NCI-H2107 (cell line): ENCODE measurements around the gene TMEM187.

Experiments used
- DNase-seq: peaks from one replicate; lab custom pipeline; 2025; lab: John Stamatoyannopoulos, UW

Gene TMEM187

DNA sequence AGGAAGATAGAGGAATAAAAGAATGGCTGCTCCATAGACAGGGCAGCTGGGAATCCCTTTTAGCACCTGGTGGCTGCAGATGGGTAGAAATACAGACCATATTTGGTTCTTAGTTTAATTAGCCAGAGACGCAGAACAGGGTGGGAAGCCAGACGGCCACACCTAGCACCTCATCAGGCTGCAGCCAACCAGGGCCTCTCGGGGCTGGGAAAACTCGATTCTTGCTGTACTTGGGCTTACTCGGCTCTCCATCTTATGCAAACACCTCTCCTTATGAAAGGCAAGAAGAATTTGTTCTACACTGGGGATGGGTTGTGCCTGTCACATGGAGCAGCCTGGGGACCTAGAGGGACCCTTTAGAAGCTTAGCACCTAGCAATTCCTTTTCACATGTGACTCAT is 27.5 kb downstream of the TMEM187 start:
- no peak for DNase-seq

DNA sequence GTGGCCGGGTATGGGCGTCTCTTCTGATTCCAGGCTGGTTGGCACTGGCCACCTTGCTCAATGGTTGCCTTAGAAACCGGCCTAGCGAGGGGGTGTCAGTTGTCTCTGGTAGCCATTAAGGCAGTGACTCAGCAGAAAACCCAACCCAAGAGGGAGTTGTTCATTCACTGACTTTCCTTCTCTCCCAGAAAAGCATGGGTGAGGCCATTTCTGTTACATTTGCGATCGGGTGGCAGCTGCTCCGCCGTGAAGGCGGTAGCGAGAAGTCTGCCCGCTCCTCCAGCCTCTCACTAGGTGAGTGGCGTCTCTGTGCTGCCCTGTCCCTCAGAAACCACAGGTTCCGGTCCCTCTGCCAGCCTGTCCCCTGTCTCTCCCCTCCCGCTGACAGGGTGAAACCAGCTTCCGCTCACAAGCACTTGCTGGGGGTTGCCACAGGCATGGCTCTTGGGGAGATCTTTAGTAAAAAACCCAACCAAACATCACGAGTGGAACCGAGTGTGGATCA is 29.7 kb downstream of the TMEM187 start:
- DNase-seq: peak; percentile 67

- no peak for DNase-seq
These were observed 31.8 kb downstream of the TMEM187 start for GRCh38 chrX:154004315-154004714.

- no peak for DNase-seq
These were observed 34.4 kb downstream of the TMEM187 start for GRCh38 chrX:154006947-154007346.

DNA sequence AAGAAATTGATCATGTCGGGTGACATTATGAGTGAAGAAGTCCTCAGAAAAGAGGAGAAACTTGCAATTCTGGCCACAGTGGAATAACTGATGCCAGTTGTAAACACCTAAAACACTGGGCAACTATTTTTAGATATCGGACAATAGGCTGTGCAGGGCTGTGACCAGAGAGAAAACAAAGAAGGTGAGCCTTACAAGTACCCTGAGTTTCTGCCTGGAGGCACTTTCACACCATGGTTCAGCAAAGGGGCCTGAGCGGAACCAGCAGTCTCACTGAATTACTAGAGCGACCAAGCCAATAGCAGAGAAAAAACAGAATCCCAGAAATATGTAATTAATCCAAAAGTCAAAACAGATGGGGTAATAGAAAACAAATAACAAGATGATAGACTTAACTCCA is 36.0 kb downstream of the TMEM187 start:
- DNase-seq: no peak

GRCh38 chrX:154010330-154011087 is 38.0 kb downstream of the TMEM187 start:
- DNase-seq: no peak

GRCh38 chrX:154011376-154012335 is 39.1 kb downstream of the TMEM187 start:
- DNase-seq: no peak

- DNase-seq: no peak
These were observed 39.9 kb downstream of the TMEM187 start for GRCh38 chrX:154012336-154012991.

DNA sequence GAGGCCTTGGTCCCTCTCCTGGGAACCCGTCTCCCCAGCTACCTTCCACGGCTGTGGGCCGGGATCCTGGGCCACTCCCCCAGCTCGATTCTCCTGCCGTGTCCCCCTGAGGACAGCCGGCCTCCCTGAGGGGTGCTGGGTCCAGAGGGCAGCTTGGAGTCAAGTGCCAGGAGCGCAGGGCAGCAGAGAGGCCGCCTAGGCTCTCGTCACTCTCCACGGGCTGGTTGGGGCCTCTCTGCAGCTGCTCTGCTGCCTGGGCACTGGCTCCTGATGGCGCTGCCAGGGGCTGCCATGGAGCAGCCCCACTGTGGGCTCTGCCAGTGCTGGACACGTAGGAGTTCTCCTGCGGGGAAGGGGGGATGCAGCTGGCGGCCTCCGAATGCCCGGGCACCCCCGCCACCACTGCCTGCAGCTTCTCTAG is 40.5 kb downstream of the TMEM187 start:
- no peak for DNase-seq

DNA sequence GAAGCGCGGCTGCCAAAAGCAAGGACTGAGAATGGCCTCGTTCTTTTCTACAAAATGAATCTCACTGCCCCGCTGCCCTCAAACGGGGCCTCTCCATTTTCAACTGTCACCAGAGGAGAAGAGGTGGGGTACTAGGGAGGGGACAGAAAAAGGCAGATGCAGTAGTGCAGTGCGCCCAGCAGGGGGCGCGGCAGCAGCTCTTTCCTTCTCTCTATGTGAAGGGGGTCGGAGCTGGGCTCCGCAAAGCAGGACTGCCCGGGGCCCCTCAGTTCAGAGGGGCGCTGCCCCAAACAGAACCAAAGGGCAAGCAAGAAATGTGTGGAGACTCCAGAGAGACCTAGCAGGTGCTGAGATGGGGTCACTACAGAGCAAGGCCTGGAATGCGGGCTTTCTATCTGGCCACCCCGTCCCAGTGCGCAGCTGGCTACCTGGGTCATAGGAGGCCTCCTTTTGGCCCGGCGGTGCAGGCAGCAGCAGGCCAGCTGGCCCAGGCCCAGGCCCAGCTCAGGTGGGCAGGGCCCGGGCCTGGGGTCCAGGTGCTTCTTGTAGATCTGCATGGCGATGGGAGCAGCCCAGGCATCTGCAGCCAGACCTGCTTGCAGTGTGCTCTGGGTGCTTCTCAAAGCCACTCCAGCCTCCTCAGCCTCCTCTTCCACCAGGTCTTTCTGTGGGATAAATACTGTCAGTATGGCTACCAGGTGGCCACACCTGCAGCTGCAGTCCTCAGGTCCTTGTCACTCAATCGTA is 41.2 kb downstream of the TMEM187 start:
- DNase-seq: no peak

DNA sequence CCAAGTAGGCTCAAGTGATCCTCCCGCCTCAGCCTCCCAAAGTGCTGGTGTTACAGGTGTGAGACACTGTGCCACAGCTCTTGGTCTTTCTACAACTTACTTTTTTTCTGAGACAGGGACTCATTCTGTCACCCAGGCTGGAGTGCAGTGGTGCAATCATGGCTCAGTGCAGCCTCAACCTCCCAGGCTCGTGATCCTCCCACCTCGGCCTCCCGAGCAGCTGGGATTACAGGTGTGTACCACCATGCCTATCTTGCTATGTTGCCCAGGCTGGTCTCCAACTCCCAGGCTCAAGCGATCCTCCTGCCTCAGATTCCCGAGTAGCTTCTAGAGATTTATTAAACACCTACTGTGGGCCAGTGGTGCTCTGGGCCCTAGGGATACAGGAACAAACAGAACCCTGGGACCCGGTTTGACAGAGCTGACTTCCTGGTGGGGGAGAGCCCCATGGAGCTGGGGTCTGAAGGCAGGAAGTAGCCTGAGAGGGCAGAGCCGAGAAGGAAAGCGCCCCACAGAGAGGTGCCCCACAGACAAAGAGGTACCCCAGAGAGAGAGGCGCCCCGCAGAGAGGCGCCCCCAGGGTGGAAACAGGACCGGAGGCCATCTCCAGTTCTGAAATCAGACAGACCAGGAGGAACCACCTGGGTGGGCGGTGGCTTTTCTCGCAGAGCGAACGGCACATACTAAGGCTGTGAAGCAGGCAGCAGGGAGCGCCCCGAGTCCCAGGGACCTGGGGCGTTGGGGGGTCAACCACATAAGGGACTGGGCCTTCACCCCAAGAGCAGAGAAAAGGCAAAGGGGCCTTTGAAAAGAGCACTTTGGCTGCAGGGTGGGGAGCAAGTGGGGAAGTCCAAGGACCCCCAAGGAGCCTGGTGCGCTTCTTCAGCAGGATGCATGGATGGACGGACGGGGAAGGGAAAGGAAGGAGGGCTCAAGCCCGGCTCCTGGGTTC is 42.2 kb downstream of the TMEM187 start:
- no peak for DNase-seq

DNA sequence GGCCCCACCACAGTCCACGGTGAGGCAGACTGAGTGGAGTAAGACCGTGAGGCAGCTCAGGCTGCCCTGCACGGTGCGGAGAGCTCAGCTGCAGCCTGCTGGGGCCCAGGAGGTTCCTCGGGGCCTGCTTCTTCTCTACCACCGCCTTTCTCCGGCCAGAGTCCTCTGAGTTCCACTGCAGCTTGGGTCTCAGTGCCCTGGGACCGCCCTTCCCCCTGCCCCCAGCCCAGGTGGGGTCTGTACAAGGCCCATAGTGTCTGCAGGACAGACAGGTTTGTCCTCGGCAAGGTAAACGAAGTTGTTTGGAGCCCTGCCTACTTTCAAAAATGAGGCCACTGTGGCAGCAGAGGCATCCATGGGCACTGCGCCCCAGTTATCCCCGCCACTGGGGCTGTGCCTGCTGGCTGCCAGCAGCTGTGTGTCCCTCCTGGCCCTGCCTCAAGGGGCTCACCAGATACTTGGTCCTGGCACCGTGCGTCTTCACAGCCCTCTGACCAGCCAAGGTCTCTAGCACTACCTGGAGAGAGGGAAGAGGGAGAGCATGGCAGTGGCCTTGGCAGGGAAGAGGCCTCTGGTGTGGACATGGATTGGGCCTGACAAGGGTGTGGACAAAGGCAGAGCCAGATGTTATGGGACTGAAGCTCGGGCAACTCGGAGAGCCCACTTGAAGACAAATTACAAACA is 43.2 kb downstream of the TMEM187 start:
- DNase-seq: no peak

DNA sequence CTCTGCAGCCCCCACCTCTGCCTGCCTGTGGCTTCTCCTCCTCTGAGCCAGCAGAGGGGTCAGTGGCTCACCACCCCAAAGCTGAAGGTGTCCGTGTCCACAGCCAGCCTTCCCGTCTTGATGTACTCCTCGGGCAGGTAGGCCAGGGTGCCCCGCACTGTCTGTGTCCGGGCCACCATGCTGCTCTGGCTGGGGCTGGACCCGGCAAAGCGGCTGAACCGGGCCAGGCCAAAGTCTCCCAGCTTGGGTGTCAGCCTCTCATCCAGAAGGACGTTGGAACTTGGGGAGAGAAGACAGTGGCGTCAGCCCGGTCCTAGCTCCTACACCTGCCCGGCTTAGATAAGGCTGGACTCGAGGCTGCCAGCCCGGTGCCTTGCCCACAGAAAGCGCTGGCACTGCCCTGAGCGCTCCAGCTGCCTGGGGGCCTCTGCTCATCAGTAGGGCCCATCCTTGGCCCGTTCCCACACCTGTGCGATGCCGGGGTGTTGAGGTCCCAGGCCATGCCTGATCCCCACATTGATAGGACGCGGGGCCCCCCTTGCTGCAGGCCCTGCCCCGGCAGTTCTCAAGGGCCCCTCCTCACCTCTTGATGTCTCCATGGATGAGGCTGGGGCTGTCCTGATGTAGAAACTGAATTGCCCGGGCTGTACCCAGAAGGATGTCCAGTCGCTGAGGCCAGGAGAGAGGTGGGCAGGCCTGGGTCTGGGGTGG is 44.0 kb downstream of the TMEM187 start:
- DNase-seq: no peak

GRCh38 chrX:154017766-154018517 is 45.4 kb downstream of the TMEM187 start:
- no peak for DNase-seq

DNA sequence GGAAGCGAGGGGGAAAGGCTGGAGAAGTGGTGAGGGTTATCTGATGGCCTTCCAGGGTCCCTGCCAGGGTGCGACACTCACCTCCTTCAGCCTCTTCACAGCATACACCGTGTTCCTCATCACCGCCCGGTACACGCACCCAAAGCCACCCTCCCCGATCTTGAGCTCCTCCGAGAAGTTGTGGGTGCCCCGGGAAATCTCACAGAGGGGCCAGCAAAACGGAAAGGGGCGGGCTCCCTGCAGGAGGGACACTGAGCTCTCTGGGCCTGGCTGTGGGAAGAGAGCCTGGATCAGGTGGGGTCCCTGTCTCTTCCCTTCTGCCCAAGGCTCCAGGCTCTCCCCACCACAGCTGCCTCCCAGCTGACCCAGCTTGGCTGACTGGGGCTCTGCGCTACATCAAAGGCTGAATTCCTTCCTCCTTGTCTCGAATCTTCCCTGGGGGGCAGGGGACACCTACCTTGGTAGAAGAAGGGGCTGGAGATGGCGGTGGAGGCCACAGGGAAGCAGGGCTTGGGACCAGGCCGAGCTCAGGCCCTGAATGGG is 46.0 kb downstream of the TMEM187 start:
- DNase-seq: no peak

- DNase-seq: no peak
These were observed 46.6 kb downstream of the TMEM187 start for GRCh38 chrX:154019061-154019621.

DNA sequence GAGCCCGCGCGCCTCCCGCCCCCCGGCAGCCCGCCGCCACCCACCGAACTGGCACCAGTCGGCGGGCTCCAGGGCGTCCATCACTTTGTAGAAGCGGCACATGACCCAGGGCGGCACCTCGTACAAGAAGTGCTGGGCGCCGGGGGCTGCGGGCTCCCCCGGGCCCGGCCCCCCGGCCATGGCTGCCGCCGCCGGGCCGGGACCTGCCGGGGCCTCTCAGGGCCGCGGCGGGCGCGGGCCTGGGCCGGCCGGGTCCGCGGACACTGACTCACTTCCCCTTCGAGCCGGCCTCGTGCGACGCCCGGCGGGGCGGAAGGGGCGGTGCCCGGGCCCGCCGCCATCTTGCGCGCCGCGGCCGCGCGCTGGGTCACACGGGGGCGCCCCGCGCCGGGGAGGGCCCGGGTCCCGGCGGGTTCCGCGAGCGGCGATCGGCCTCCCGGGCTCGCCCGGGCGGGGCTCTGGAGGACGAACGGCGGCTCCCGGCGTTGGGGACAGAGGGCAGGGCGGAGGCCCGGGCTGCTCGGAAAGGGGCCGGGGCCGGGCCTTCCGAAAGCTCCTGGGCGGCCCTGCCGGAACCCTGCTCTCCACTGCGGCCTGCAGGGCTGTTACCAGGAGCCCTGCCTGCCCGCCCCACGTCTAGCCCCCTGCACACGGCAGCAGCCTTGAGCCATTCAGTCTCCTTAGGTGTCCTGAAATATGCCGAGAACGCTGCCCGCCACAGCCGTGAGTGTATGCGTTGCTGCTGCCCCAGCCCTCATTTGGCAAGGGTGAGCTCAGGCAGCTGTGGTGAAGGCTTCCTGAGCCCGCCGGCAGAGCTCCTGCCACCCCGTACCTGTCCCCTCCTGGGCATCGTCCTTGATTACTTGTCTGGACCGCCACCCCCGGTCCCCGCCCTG is 47.3 kb downstream of the TMEM187 start, which contains the start of gene IRAK1:
Gene IRAK1 (minus strand): TSS at position 270 of the 896 bp plus-strand sequence. CDS start 90 bp downstream, at position 180.
- no peak for DNase-seq
